IPS-20b (cell line): ENCODE results near the gene PRKCB.
A peak's percentile ranks its signal among the peaks of the same experiment; 100 is the strongest.

Experiments used
- H3K27ac ChIP-seq: one replicate; pipeline ENCODE4 v1.5.1; 2013; ENCODE audit warnings: low read length
- H3K27me3 ChIP-seq: 2 replicates; pipeline ENCODE4 v1.6.1; 2013; ENCODE audit warnings: mild to moderate bottlenecking, low read length, inconsistent platforms; ENCODE audit not compliant: insufficient read depth
- H3K36me3 ChIP-seq: 2 replicates; pipeline ENCODE4 v1.6.1; 2013; ENCODE audit warnings: low read depth, mild to moderate bottlenecking, inconsistent platforms, low read length, moderate library complexity; ENCODE audit not compliant: insufficient read depth
- H3K4me1 ChIP-seq: 2 replicates; pipeline ENCODE4 v1.6.1; 2013; ENCODE audit warnings: mild to moderate bottlenecking, control low read depth, inconsistent platforms, low read length, moderate library complexity; ENCODE audit not compliant: insufficient read depth
- H3K4me3 ChIP-seq: 2 replicates; pipeline ENCODE4 v1.5.1; 2013; ENCODE audit warnings: mild to moderate bottlenecking, low read length, inconsistent platforms
- H3K9ac ChIP-seq: 2 replicates; pipeline ENCODE4 v1.6.1; 2013; ENCODE audit warnings: low read depth, mild to moderate bottlenecking, inconsistent platforms, low read length, moderate library complexity
- H3K9me3 ChIP-seq: 2 replicates; pipeline ENCODE4 v1.6.1; 2013; ENCODE audit warnings: mild to moderate bottlenecking, low read depth, low read length, inconsistent platforms; ENCODE audit not compliant: insufficient read depth

PRKCB gene

DNA sequence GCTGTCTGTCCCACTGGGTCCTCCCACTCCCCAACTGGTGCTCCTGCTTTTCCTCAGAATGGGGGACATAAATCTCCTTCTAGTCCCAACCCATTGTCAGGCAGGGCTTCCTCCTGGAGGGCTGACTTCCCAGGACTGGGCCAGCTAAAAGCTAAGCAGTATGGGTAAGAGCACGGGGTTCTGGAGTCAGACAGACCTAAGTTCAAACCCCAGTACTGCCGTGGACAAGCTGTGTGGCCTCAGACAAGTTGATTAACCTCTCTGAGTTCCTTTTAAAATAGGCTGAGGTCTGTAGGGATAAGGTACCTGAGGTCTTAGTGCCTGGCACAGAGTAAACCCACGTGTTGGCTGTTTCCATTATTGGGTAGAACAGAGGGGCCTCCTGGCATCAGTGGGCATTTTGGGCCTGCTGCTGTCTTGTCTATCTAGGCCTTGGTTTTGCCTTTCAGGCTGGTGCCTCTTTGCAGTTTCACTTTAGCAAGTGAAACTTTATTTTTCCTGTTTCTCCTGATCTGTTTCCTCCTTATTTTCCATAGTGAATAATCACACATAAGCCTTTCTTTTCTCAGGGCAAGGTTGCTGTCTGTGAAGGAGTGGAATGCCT, 114.6 kb downstream of the PRKCB start:
- no peaks in the 10 kb centered on the region for H3K36me3 ChIP-seq
- no peak overlapping the region for H3K4me3 ChIP-seq
- H3K9me3 ChIP-seq = no peaks in the 10 kb centered on the region
- H3K9ac ChIP-seq = no peak overlapping the region
- H3K4me1 ChIP-seq = peaks cover 17% of the 10 kb centered on the region; the same call in 1 of the 2 replicates
- no peak overlapping the region for H3K27ac ChIP-seq
- no peaks in the 10 kb centered on the region for H3K27me3 ChIP-seq

DNA sequence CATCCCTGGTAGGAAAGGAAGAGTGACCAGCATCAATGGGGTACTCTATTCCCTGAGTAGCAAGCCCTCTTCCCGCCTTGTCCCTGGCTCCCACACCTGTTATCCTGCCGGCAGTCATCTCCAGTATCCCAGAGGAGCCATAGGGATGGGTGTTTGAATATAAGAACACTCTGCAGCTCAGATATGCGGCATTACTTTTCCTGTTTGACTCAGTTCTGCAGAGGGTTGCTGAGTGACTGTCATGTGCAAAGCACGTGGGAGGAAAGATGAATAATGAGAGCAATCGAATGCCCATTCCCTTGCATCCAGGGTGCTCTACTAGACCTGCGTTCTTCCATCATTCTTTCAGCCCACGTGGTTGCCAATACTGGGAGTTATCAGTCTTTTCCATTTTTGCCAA, 115.1 kb downstream of the PRKCB start:
- Histone ChIP-seq H3K27me3 (no peaks in the 10 kb centered on the region), H3K4me1 (peaks cover 17% of the 10 kb centered on the region; the same call in 1 of the 2 replicates), H3K27ac (no peak overlapping the region), H3K4me3 (no peak overlapping the region), H3K9ac (no peak overlapping the region), H3K36me3 (no peaks in the 10 kb centered on the region), H3K9me3 (no peaks in the 10 kb centered on the region)

GRCh38 chr16:23952128-23952970, 116.6 kb downstream of the PRKCB start:
- no peaks in the 10 kb centered on the region for H3K36me3 ChIP-seq
- no peak overlapping the region for H3K27ac ChIP-seq
- no peaks in the 10 kb centered on the region for H3K27me3 ChIP-seq
- H3K9ac ChIP-seq = peak overlapping the region; percentile 29; the same call in 1 of the 2 replicates
- H3K4me1 ChIP-seq = peaks cover 13% of the 10 kb centered on the region; the same call in 1 of the 2 replicates
- peak overlapping the region; percentile 49; the same call in 1 of the 2 replicates for H3K4me3 ChIP-seq
- H3K9me3 ChIP-seq = no peaks in the 10 kb centered on the region

DNA sequence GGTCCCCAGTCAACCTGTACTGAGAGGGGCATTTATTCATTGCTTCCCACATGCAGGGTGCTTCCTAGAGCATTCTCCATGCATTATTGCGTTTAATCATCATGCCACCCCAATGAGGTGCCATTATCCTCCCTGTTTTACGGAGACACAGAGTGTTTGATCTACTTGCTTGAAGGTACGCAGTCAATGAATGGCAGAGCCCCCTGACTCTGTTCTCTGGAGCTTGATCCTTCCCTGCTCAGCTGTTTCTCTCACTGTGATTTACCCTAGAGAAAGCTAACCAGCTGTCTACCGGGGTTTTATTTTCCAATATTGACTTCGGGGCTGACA, 117.2 kb downstream of the PRKCB start:
- no peak overlapping the region for H3K27ac ChIP-seq
- no peaks in the 10 kb centered on the region for H3K27me3 ChIP-seq
- H3K9ac ChIP-seq = no peak overlapping the region
- peaks cover 10% of the 10 kb centered on the region; the same call in 1 of the 2 replicates for H3K4me1 ChIP-seq
- no peaks in the 10 kb centered on the region for H3K36me3 ChIP-seq
- H3K9me3 ChIP-seq = no peaks in the 10 kb centered on the region
- H3K4me3 ChIP-seq = no peak overlapping the region

DNA sequence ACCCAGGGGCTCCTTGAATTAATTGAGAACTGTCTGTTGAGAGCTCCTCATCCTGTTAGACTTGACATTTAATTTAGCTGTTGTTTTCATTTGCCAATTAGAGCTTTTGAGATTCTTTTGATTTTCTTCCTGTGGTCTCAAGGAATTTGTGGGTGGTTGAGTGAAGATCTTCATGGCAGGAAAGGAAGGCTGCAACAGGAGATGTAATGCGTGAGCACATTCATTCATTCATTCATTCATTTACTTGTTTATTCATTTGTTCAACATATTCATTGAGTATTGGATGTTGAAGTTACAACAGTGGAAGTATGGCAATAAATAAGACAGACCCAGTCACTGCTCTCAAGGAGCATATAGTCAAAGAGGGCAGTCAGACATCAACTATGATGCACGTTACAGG, 117.7 kb downstream of the PRKCB start:
- Histone ChIP-seq H3K27me3 (no peaks in the 10 kb centered on the region), H3K9ac (no peak overlapping the region), H3K27ac (no peak overlapping the region), H3K9me3 (no peaks in the 10 kb centered on the region), H3K36me3 (no peaks in the 10 kb centered on the region), H3K4me1 (peaks cover 10% of the 10 kb centered on the region; the same call in 1 of the 2 replicates), H3K4me3 (no peak overlapping the region)

DNA sequence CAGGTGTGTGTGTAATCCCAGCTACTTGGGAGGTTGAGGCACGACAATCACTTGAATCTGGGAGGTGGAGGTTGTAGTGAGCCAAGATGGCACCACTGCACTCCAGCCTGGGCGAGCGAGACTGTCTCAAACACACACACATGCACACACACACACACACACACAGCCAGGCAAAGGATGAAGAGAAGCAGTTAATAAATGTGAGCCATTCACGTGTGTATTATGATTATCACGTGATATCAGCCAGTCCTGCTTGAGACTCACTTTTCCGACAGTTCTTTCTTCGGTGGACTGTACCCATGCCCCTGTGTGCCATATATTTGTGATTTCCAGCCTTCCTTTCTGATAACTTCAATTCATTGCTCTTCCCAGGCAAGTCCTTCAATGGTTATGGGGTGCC, 119.3 kb downstream of the PRKCB start:
- Histone ChIP-seq H3K9ac (no peak overlapping the region), H3K9me3 (no peaks in the 10 kb centered on the region), H3K4me1 (peaks cover 13% of the 10 kb centered on the region; the same call in 1 of the 2 replicates), H3K36me3 (no peaks in the 10 kb centered on the region), H3K27me3 (no peaks in the 10 kb centered on the region), H3K27ac (no peak overlapping the region), H3K4me3 (no peak overlapping the region)

DNA sequence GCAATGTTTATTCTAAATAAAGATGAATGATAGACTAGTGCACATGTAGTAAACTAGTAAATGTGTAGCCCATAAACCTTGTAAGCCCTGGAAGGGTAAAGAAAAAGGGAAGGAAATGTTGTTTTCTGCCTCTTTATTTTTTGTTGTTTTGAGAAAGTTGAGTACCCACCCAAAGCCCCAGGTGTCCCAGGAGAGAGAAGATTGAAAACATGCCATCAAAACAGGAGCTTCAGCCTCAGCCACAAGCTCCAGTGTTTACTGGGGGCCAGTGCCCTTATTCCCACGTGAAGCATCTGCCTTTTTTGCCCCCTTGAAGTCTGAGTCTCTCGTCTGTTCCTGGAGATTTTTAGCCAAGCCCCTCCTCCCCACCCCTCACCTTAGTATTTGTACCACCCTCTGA, 121.5 kb downstream of the PRKCB start:
- Histone ChIP-seq H3K4me3 (no peak overlapping the region), H3K27me3 (peaks cover 2% of the 10 kb centered on the region; the same call in 1 of the 2 replicates), H3K27ac (no peak overlapping the region), H3K9ac (no peak overlapping the region), H3K9me3 (no peaks in the 10 kb centered on the region), H3K36me3 (no peaks in the 10 kb centered on the region), H3K4me1 (peaks cover 8% of the 10 kb centered on the region; the same call in 1 of the 2 replicates)

DNA sequence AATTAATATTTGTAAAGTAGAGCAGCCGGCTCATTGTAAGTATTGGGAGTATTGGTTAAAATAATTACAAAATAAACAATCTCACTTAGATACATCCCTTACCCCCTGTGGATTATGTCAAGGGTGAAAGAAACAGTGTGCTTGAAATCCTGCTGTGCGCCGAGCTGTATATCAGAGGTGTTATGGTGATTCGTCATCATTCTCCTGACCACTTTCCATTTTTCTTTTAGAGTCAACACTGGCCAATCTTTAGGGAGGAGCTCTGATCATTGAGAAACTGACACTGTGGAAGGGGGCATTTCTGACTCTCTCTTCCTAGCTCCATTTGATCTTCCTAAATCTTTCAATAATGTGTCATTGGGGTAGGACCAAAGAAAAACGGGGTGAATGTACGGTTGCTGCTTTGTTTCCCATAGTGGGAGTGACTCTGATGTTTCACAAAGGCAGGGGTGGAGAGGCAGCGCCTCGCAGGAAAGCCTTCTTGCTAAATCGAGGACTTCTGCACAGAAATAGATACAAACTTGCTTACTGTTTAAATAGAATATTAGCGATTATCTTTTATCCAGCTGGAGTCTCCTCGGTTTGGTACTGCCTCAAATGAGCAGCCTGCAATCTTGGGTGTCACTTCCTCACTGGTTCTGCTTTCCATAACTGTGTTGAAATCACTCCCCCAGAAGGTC, 123.4 kb downstream of the PRKCB start:
- H3K4me3 ChIP-seq = no peak overlapping the region

GRCh38 chr16:23959752-23960072, 123.9 kb downstream of the PRKCB start:
- H3K9ac ChIP-seq = no peak overlapping the region
- no peaks in the 10 kb centered on the region for H3K9me3 ChIP-seq
- H3K27me3 ChIP-seq = peaks cover 2% of the 10 kb centered on the region; the same call in 1 of the 2 replicates
- peaks cover 4% of the 10 kb centered on the region; the same call in 1 of the 2 replicates for H3K4me1 ChIP-seq
- H3K27ac ChIP-seq = no peak overlapping the region
- no peaks in the 10 kb centered on the region for H3K36me3 ChIP-seq
- H3K4me3 ChIP-seq = no peak overlapping the region

More for the DNA sequence above, 123.4 kb downstream of the PRKCB start:
- Histone ChIP-seq H3K9me3 (no peaks in the 10 kb centered on the region), H3K27ac (no peak overlapping the region), H3K4me1 (peaks cover 4% of the 10 kb centered on the region; the same call in 1 of the 2 replicates), H3K9ac (no peak overlapping the region), H3K36me3 (no peaks in the 10 kb centered on the region), H3K27me3 (peaks cover 2% of the 10 kb centered on the region; the same call in 1 of the 2 replicates)

DNA sequence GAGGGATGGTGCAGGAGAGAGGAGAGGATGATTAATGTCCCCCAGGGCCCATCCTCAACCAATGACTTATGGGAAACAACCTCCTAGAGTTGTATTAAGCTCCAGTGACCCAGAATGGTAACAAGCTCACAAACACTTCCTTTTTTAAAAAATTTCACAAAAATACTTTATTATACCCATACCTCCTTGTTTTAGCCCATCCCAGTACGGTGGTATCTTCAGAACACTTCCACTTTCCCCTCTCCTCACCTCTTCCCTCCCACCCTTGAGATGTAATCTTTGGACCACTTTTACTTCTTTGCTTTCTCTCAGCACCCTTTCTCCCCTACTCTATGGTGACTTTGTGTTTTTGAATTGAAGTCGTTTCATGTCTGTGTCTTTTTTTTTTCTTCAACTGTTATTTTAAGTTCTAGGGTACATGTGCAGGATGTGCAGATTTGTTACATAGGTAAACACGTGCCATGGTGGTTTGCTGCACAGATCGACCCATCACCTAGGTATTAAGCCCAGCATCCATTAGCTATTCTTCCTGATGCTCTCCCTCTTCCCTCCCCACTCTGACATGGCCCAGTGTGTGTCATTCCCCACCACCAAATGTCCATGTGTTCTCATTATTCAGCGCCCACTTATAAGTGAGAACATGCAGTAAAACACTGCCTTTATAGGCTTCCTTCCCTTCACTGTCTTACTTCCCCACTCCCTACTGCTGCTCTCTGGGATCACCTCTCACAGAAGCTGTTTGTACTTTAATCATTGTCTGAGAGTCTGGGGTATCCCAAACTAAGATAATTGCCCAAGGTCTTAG, 124.5 kb downstream of the PRKCB start:
- Histone ChIP-seq H3K36me3 (no peaks in the 10 kb centered on the region), H3K9ac (no peak overlapping the region), H3K9me3 (no peaks in the 10 kb centered on the region), H3K27ac (no peak overlapping the region), H3K27me3 (peaks cover 2% of the 10 kb centered on the region; the same call in 1 of the 2 replicates), H3K4me3 (no peak overlapping the region), H3K4me1 (peaks cover 4% of the 10 kb centered on the region; the same call in 1 of the 2 replicates)

DNA sequence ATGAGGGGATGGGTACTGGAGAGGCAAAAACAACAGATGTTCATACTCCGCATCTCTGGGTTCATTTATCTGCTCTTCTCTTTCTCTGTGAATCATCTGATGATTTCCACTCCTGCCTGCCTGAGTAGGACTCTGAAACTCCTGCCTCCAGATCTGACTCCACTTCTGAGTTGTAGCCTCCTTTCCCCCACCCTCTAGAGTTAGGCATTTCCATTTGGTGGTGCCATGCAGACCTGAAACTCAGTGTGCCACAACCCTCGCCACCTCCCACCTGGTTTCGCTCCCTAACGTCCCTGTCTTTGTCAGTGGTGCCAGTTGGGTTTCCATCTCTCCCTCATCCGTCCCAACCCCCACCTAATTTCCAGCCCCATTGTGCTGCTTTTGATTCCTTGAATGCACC, 126.2 kb downstream of the PRKCB start:
- no peak overlapping the region for H3K9ac ChIP-seq
- H3K4me1 ChIP-seq = peaks cover 10% of the 10 kb centered on the region
- H3K27me3 ChIP-seq = peaks cover 2% of the 10 kb centered on the region; the same call in 1 of the 2 replicates
- no peaks in the 10 kb centered on the region for H3K36me3 ChIP-seq
- H3K27ac ChIP-seq = no peak overlapping the region
- H3K4me3 ChIP-seq = no peak overlapping the region
- no peaks in the 10 kb centered on the region for H3K9me3 ChIP-seq
